Panc1 (cell line): Measurements from ENCODE around the gene CLC.

ENCODE experiments used
- POLR2AphosphoS5 ChIP-seq: IDR thresholded peaks from 2 replicates; pipeline ENCODE4 v1.6.1; 2012; ENCODE audit warnings: mild to moderate bottlenecking, low read depth, low read length, moderate library complexity
- SIN3A ChIP-seq: IDR thresholded peaks from 2 replicates; pipeline ENCODE4 v1.6.1; 2012; ENCODE audit warnings: low read depth, mild to moderate bottlenecking, low read length, moderate library complexity, borderline replicate concordance; ENCODE audit not compliant: insufficient read depth
- TCF7L2 ChIP-seq: IDR thresholded peaks from 2 replicates; pipeline ENCODE4 v1.6.1; 2011; ENCODE audit warnings: mild to moderate bottlenecking, low read depth, low read length, inconsistent platforms
- TF ChIP-seq, protein P1 (sequence below): fragments of 450-650 bp; IDR thresholded peaks from 2 replicates; pipeline ENCODE4 v1.5.1; 2017; ENCODE audit warnings: mild to moderate bottlenecking
- TF ChIP-seq, protein P2 (sequence below), 2 experiments: IDR thresholded peaks; 2 replicates each; pipeline ENCODE4 v1.6.1; 2011 to 2012; ENCODE audit warnings: low read depth in 2 of 2, control low read depth in 1 of 2, low read length in 1 of 2, mild to moderate bottlenecking in 1 of 2, moderate library complexity in 1 of 2; ENCODE audit not compliant: insufficient read depth in 1 of 2

DNA sequence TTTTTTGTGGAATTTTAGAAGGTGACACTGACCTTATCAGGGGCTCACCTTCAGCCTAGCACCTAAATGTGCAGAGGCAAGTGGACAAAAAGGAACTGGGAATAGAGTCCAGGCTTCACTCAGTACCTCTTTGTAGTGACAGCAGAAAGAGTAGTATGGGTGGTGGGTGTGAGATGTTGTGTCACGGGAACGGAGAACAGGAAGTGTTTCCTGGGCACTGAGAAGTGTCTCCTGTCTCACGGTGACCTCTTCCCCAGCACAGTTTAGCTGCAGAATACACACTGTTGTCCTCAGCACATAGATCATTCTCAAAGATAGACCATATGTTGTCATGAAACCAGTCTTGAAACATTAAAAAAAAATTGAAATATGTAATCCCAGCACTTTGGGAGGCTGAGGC is 51.1 kb downstream of the CLC start:
- TF ChIP-seq, protein P1, sequence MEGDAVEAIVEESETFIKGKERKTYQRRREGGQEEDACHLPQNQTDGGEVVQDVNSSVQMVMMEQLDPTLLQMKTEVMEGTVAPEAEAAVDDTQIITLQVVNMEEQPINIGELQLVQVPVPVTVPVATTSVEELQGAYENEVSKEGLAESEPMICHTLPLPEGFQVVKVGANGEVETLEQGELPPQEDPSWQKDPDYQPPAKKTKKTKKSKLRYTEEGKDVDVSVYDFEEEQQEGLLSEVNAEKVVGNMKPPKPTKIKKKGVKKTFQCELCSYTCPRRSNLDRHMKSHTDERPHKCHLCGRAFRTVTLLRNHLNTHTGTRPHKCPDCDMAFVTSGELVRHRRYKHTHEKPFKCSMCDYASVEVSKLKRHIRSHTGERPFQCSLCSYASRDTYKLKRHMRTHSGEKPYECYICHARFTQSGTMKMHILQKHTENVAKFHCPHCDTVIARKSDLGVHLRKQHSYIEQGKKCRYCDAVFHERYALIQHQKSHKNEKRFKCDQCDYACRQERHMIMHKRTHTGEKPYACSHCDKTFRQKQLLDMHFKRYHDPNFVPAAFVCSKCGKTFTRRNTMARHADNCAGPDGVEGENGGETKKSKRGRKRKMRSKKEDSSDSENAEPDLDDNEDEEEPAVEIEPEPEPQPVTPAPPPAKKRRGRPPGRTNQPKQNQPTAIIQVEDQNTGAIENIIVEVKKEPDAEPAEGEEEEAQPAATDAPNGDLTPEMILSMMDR, result no peak
- TF ChIP-seq, protein P2, sequence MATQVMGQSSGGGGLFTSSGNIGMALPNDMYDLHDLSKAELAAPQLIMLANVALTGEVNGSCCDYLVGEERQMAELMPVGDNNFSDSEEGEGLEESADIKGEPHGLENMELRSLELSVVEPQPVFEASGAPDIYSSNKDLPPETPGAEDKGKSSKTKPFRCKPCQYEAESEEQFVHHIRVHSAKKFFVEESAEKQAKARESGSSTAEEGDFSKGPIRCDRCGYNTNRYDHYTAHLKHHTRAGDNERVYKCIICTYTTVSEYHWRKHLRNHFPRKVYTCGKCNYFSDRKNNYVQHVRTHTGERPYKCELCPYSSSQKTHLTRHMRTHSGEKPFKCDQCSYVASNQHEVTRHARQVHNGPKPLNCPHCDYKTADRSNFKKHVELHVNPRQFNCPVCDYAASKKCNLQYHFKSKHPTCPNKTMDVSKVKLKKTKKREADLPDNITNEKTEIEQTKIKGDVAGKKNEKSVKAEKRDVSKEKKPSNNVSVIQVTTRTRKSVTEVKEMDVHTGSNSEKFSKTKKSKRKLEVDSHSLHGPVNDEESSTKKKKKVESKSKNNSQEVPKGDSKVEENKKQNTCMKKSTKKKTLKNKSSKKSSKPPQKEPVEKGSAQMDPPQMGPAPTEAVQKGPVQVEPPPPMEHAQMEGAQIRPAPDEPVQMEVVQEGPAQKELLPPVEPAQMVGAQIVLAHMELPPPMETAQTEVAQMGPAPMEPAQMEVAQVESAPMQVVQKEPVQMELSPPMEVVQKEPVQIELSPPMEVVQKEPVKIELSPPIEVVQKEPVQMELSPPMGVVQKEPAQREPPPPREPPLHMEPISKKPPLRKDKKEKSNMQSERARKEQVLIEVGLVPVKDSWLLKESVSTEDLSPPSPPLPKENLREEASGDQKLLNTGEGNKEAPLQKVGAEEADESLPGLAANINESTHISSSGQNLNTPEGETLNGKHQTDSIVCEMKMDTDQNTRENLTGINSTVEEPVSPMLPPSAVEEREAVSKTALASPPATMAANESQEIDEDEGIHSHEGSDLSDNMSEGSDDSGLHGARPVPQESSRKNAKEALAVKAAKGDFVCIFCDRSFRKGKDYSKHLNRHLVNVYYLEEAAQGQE (IDR thresholded peaks at IDR 0.05; ENCODE audit: insufficient read depth in 1 of 2, low read depth in 2 of 2, low read length in 1 of 2), result no peak
- TF ChIP-seq POLR2AphosphoS5 (no peak), TCF7L2 (no peak), SIN3A (no peak)
